GM18526 (cell line): Measurements from ENCODE around the gene PPTC7.

ENCODE experiments used
- POLR2A ChIP-seq: IDR thresholded peaks from 3 replicates; pipeline ENCODE4 v1.6.1; 2011; ENCODE audit not compliant: insufficient read length; ENCODE audit errors: extremely low read depth

PPTC7 gene

DNA sequence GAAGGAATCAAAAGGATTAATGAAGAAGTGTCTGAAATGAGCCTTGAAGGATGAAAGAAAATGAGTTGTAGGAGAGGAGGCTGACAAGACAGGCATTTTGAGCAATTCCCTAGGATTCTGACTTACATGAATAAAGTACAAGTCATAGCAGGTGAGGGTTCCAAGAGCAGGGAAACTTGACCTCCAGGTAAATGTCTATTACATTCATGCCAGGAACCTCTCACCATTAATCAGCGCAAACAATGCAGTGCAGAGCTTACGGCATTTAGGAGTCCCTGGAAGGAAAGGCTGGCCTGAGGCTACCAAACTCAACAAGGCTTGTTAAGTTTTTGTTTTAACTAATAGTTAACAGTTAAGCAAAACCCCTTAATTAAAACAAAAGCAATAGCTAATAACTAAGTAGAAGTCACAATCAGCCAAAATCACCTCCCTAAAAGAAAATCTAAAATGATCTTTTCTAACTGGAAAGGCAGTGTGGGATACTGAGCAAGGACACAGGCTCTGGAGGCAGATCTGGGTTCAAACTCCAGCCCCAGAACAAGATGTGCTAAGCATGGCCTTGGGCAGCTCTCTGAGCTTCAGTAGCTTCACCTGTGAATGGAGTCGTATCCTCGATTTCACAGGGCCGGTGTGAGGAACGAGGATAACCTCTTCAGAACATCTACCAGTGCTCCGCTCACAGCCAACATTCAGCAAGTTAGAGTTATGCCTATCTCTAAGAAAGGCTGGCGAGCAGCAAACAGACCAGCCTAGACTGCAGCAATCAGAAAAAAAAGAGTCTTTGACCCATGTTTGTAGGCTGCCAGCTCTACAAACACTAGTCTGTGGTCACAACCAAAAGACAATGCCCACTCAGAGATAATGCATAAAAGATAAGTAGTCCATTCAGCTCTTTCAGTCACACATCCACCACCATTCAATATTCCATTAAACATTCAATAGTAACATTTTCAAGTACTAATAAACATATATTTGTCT lies 16.9 kb downstream of the PPTC7 start:
- no peak for TF ChIP-seq POLR2A

DNA sequence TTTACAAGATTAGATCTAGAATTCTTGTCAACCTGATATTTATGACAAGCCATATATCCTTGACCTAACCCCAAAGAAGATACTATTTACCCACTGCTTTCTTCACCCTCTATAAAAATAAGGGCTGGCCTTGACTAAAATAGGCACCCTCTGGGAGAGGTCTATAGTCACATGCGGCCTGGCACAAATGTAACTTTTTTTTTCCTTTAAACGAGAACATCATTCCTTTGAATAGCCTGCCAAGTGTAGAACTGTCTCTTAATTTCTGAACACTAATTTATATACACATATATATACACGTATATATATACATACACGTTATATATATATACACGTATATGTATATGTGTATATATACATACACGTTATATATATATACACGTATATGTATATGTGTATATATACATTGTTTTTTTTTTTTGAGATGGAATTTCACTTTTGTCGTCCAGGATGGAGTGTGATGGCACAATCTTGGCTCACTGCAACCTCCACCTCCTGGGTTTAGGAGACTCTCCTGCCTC lies 18.6 kb downstream of the PPTC7 start:
- TF ChIP-seq POLR2A = no peak

DNA sequence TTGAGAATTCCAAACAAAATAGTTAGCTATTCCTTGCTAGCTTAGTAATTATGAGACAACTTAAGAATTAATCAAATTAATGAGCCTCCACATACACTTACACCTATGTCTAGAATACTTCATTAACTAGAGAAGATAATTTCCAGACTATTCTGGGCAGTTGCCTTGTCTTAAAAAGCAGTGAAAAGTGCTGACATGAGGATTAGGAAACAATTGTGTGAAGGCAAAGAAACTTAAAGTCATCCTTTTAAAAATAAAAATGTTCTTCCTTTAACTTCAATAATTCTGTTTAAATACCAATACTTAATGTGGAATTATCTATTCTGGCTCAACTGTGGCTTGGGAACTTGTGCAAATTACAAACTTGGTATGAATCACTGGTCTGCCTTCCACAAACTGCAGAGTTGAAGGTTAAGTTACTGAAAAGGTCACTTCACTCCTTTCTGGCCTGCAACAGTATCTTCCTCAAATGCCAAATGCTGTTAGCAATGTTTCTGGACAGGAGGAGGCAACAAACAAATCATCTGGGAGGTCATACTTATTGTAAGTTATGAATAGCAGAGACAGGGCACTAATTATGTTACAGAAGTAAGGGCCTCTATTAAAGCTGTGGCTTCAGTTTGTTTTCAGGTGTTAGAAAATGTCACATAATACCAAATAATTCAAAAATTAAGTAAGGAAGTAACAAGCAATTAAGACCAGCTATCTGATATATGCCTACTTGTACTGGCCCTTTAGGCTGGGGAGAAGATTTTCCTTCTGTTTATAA lies 19.2 kb downstream of the PPTC7 start:
- TF ChIP-seq POLR2A = no peak

- no peak for TF ChIP-seq POLR2A
Observed at GRCh38 chr12:110561471-110562201, 21.5 kb downstream of the PPTC7 start.

DNA sequence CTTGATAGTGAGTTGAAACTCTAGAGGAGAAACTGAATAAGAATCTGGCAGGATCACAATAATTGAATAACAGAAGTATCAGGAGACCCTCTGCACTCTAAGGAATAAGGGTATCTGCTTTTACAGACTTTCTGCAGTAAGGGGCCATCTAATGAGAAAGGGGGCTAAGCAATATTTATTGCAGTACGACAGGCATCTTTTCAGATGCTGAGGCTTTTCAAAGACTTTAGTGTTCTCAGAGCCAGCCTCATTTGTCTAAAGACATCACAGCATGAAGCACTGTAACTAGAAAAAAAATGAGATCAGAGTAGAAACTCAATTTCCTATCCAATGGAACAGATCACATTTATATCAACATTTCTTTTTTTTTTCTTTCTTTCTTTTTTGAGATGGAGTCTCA lies 22.2 kb downstream of the PPTC7 start:
- TF ChIP-seq POLR2A = no peak

DNA sequence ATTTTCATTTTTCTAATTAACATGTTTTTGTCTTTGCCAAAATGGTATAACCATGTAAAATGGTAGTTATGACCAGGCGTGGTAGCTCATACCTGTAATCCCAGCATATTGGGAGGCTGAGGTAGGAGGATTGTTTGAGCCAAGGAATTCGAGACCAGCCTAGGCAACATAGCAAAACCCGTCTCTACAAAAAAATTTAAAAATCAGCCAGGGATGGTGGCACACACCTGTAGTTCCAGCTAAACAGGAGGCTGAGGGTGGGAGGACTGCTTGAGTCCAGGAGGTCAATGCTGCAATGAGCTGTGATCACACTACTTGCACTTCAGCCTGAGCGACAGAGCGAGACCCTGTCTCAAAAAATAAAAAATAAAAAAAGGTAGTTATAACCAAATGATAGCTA lies 23.1 kb downstream of the PPTC7 start:
- no peak for TF ChIP-seq POLR2A

- no peak for TF ChIP-seq POLR2A
Observed at GRCh38 chr12:110557300-110557699, 25.8 kb downstream of the PPTC7 start.

- TF ChIP-seq POLR2A = no peak
Observed at GRCh38 chr12:110556705-110557104, 26.4 kb downstream of the PPTC7 start.

DNA sequence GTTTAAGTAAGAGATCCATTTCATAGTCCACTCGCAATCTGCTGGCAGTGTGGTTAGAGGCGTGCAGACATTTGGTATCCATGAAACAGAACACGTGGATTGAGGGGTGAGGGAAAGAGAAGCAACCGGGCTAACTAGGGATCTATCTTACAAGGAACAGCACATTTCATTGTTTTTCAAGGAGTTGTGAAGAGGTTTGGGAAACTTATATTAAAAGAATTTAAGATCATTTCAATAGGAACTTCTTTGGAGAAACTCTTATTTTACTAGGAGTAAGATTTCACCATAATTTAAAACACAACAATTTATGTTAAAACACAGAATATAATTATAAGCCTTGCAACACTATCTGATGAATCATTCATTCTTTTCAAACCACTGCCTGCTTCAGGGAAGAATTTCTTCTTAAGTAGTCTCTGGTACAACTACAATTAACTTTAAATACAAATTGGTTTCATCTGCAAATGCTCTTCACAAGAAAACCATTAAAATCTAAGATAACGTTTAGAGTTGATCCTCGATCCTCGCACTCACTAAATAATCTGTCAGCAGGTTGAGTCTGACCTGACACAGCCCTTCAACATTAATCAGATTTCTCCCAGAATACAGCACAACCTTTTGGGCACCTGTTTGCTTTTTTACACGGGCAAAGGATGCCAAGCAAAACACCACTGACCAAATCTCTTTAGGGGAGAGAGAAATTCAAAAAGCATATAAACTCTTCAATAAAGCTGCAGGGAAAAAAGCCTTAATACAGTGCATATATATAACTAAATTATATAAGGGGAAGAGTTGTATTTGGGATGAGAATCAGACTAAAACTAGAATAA lies 27.3 kb downstream of the PPTC7 start:
- TF ChIP-seq POLR2A = no peak

- no peak for TF ChIP-seq POLR2A
Observed at GRCh38 chr12:110554184-110554583, 28.9 kb downstream of the PPTC7 start.

DNA sequence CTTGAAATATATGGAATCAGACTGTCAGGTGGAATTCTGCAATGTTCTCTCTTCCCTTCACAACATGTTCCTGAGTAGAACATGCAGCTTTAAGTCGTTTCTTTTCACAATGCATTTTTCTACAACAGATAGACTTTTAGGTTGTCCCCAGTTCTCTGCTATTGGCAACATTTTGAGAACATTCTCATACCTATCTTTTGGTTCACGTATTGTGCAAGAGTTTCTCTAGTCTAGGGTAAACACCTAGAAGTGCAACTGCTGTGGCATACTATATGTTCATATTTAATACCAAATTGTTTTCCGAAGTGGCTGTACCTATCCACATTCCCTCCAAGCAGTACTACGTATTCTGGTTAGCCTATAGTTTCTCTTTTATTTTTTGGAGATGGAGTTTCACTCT lies 32.1 kb downstream of the PPTC7 start:
- no peak for TF ChIP-seq POLR2A

DNA sequence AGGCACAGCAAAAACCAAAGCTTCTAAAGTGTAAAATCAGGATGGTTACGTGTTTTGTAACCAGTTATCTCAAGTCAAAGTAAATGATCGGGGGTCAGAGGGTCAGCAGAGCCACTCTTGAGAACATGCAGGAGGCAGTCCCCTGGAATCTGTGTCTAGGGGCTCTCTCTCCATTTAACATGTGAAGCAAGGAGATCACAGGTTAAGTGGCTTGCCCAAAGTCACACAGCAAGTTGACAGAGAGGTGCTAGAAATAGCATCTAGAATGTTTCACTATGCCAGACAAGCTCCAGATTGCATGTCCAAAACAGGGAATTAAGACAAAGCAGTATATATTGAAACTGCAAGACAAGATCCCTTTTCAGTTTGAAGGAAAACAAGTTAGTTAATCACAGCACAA lies 33.4 kb downstream of the PPTC7 start:
- no peak for TF ChIP-seq POLR2A

GRCh38 chr12:110548678-110549077 lies 34.4 kb downstream of the PPTC7 start:
- TF ChIP-seq POLR2A = no peak

DNA sequence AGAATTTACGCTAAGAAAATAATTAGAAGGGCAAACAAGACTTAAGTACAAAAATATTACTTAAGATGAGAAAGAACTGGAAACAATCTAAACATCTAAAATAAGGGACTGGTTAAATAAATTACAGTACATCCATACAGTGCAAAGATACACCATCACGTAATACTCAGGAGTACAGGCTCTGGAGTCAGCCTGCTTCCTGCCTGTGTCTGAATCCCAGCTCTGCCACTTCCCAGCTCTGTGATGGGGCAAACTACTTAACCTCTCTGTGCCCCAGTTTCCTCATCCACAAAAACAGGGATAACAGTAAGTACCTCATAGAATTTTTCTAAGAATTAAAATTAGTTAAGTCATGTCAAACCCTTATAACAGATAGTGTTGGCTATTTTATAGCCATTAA lies 36.0 kb downstream of the PPTC7 start:
- TF ChIP-seq POLR2A = no peak

- TF ChIP-seq POLR2A = no peak
Observed at GRCh38 chr12:110546339-110546738, 36.8 kb downstream of the PPTC7 start.

- TF ChIP-seq POLR2A = no peak
Observed at GRCh38 chr12:110545812-110546211, 37.3 kb downstream of the PPTC7 start.
